Measurements from ENCODE around the gene QRSL1.
"Not testable (repeated sequence)": the region's sequence is repeated elsewhere in the genome, so short reads cannot be mapped to it uniquely, and the experiment has no call there.

The QRSL1 gene

GRCh38 chr6:106622412-106622811 lies 7.0 kb upstream of the QRSL1 start:
- DNase-seq (ENCODE audit: low read depth in 2 of 2): no peak

GRCh38 chr6:106623039-106623438 lies 6.3 kb upstream of the QRSL1 start:
- DNase-seq (ENCODE audit: low read depth in 2 of 2): no peak

GRCh38 chr6:106626485-106626884 lies 2.9 kb upstream of the QRSL1 start:
- DNase-seq (ENCODE audit: low read depth in 2 of 2): no peak

- not testable (repeated sequence) for DNase-seq (ENCODE audit: low read depth in 2 of 2)
These were observed 1.6 kb upstream of the QRSL1 start for GRCh38 chr6:106627760-106628159.

GRCh38 chr6:106628658-106629102 lies 698 bp upstream of the QRSL1 start:
- no peak for DNase-seq (ENCODE audit: low read depth in 2 of 2)

GRCh38 chr6:106629859-106630163 lies 433 bp downstream of the QRSL1 start:
- no peak for DNase-seq (ENCODE audit: low read depth in 2 of 2)

GRCh38 chr6:106630366-106630765 lies 988 bp downstream of the QRSL1 start:
- DNase-seq (ENCODE audit: low read depth in 2 of 2): no peak

- DNase-seq (ENCODE audit: low read depth in 2 of 2): no peak
These were observed 2.0 kb downstream of the QRSL1 start for GRCh38 chr6:106631346-106631745.

GRCh38 chr6:106634565-106634964 lies 5.2 kb downstream of the QRSL1 start:
- no peak for DNase-seq (ENCODE audit: low read depth in 2 of 2)

GRCh38 chr6:106637051-106637716 lies 7.8 kb downstream of the QRSL1 start:
- DNase-seq (ENCODE audit: low read depth in 2 of 2): no peak

GRCh38 chr6:106637717-106638341 lies 8.5 kb downstream of the QRSL1 start:
- DNase-seq (ENCODE audit: low read depth in 2 of 2): no peak

GRCh38 chr6:106639812-106640211 lies 10.4 kb downstream of the QRSL1 start:
- DNase-seq (ENCODE audit: low read depth in 2 of 2): no peak

GRCh38 chr6:106642476-106642875 lies 13.1 kb downstream of the QRSL1 start:
- DNase-seq (ENCODE audit: low read depth in 2 of 2): no peak

GRCh38 chr6:106643061-106643460 lies 13.7 kb downstream of the QRSL1 start:
- DNase-seq (ENCODE audit: low read depth in 2 of 2): no peak

- DNase-seq (ENCODE audit: low read depth in 2 of 2): no peak
These were observed 19.4 kb downstream of the QRSL1 start for GRCh38 chr6:106648651-106649308.

GRCh38 chr6:106658469-106658868 lies 29.1 kb downstream of the QRSL1 start:
- no peak for DNase-seq (ENCODE audit: low read depth in 2 of 2)

GRCh38 chr6:106659859-106660258 lies 30.5 kb downstream of the QRSL1 start:
- DNase-seq (ENCODE audit: low read depth in 2 of 2): no peak

- no peak for DNase-seq (ENCODE audit: low read depth in 2 of 2)
These were observed 33.1 kb downstream of the QRSL1 start for GRCh38 chr6:106662458-106662857.

GRCh38 chr6:106666282-106667021 lies 37.1 kb downstream of the QRSL1 start:
- DNase-seq (ENCODE audit: low read depth in 2 of 2): no peak

- no peak for DNase-seq (ENCODE audit: low read depth in 2 of 2)
These were observed 37.6 kb downstream of the QRSL1 start for GRCh38 chr6:106667022-106667402.

- DNase-seq (ENCODE audit: low read depth in 2 of 2): no peak
These were observed 40.9 kb downstream of the QRSL1 start for GRCh38 chr6:106670236-106670635.

- DNase-seq (ENCODE audit: low read depth in 2 of 2): no peak
These were observed 42.3 kb downstream of the QRSL1 start for GRCh38 chr6:106671651-106672050.

All from stimulated activated CD8-positive, alpha-beta memory T cell treated with anti-CD3 and anti-CD28 coated beads, Interleukin-15, amount 100 ng/mL, for 4 hours (primary cell).